GM18909 (cell line): Measurements from ENCODE around the gene PSG1.
"Not testable (repeated sequence)": the region's sequence is repeated elsewhere in the genome, so short reads cannot be mapped to it uniquely, and the experiment has no call there.

Experiments
- ATAC-seq: cut with Tn5 transposase; IDR thresholded peaks from one replicate; pipeline ENCODE4 v1.9.1; 2021; ENCODE audit warnings: mild to moderate bottlenecking; ENCODE audit not compliant: unreplicated experiment, poor library complexity

The PSG1 gene

GRCh38 chr19:42882730-42883129, 3.2 kb upstream of the PSG1 start:
- not testable (repeated sequence) for ATAC-seq

- not testable (repeated sequence) for ATAC-seq
Observed at GRCh38 chr19:42882010-42882409, 2.5 kb upstream of the PSG1 start.

- not testable (repeated sequence) for ATAC-seq
Observed at GRCh38 chr19:42881279-42881678, 1.8 kb upstream of the PSG1 start.

GRCh38 chr19:42880621-42881020, 1.1 kb upstream of the PSG1 start:
- not testable (repeated sequence) for ATAC-seq

- ATAC-seq: not testable (repeated sequence)
Observed at GRCh38 chr19:42876596-42876995, 2.9 kb downstream of the PSG1 start.

GRCh38 chr19:42875881-42876280, 3.6 kb downstream of the PSG1 start:
- ATAC-seq: not testable (repeated sequence)

- not testable (repeated sequence) for ATAC-seq
Observed at GRCh38 chr19:42874901-42875813, 4.4 kb downstream of the PSG1 start.

GRCh38 chr19:42874136-42874535, 5.4 kb downstream of the PSG1 start:
- not testable (repeated sequence) for ATAC-seq

- no peak for ATAC-seq
Observed at GRCh38 chr19:42872608-42873007, 6.9 kb downstream of the PSG1 start.

- no peak for ATAC-seq
Observed at GRCh38 chr19:42857544-42857867, 22.0 kb downstream of the PSG1 start.

GRCh38 chr19:42856866-42857543, 22.5 kb downstream of the PSG1 start:
- ATAC-seq: not testable (repeated sequence)

- ATAC-seq: not testable (repeated sequence)
Observed at GRCh38 chr19:42854745-42855144, 24.8 kb downstream of the PSG1 start.

- not testable (repeated sequence) for ATAC-seq
Observed at GRCh38 chr19:42853231-42853630, 26.3 kb downstream of the PSG1 start.

- ATAC-seq: not testable (repeated sequence)
Observed at GRCh38 chr19:42852821-42853220, 26.7 kb downstream of the PSG1 start.

GRCh38 chr19:42851718-42852280, 27.7 kb downstream of the PSG1 start:
- ATAC-seq: not testable (repeated sequence)

- ATAC-seq: no peak
Observed at GRCh38 chr19:42850981-42851717, 28.4 kb downstream of the PSG1 start.

GRCh38 chr19:42846597-42846996, 32.9 kb downstream of the PSG1 start:
- ATAC-seq: no peak

GRCh38 chr19:42843631-42844030, 35.9 kb downstream of the PSG1 start:
- not testable (repeated sequence) for ATAC-seq

GRCh38 chr19:42832746-42833442, 46.6 kb downstream of the PSG1 start:
- ATAC-seq: not testable (repeated sequence)
